AG10803 (cell line): ENCODE data around the gene WDR45B.

ENCODE experiments used
- DNase-seq: peaks from one replicate; pipeline ENCODE4 v3.0.0; 2010; ENCODE audit warnings: low read depth
- H3K4me3 ChIP-seq: 2 replicates; pipeline ENCODE4 v1.5.1; 2011; ENCODE audit warnings: mild to moderate bottlenecking, low read length, control low read depth
- TF ChIP-seq, protein P1 (sequence below): conservative IDR thresholded peaks from 2 replicates; pipeline ENCODE4 v1.5.1; 2011; ENCODE audit warnings: mild to moderate bottlenecking, low read length, control low read depth, inconsistent platforms

Gene WDR45B

DNA sequence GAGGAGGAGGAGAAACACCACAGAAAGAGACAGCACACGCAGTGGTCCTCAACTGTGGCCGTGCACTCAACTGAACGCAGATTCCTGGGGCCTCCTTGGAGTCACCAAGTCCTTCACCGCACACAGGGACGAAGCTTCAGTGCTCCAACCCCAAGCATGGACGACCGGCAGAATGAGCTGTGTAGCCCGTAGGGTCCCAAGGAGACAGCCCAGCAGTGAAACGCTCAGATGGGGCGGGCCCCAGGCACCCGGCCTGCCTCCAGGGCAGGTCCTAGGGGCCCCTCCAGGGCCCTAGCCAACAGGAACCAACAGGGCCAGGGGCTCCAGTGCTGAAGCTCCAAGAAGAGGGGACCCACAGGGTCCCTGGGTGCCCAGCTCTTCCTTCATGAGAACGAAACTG is 37.0 kb upstream of the WDR45B start:
- no peak for DNase-seq
- H3K4me3 ChIP-seq: no peak overlapping the region
- TF ChIP-seq, protein P1, sequence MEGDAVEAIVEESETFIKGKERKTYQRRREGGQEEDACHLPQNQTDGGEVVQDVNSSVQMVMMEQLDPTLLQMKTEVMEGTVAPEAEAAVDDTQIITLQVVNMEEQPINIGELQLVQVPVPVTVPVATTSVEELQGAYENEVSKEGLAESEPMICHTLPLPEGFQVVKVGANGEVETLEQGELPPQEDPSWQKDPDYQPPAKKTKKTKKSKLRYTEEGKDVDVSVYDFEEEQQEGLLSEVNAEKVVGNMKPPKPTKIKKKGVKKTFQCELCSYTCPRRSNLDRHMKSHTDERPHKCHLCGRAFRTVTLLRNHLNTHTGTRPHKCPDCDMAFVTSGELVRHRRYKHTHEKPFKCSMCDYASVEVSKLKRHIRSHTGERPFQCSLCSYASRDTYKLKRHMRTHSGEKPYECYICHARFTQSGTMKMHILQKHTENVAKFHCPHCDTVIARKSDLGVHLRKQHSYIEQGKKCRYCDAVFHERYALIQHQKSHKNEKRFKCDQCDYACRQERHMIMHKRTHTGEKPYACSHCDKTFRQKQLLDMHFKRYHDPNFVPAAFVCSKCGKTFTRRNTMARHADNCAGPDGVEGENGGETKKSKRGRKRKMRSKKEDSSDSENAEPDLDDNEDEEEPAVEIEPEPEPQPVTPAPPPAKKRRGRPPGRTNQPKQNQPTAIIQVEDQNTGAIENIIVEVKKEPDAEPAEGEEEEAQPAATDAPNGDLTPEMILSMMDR: no peak

DNA sequence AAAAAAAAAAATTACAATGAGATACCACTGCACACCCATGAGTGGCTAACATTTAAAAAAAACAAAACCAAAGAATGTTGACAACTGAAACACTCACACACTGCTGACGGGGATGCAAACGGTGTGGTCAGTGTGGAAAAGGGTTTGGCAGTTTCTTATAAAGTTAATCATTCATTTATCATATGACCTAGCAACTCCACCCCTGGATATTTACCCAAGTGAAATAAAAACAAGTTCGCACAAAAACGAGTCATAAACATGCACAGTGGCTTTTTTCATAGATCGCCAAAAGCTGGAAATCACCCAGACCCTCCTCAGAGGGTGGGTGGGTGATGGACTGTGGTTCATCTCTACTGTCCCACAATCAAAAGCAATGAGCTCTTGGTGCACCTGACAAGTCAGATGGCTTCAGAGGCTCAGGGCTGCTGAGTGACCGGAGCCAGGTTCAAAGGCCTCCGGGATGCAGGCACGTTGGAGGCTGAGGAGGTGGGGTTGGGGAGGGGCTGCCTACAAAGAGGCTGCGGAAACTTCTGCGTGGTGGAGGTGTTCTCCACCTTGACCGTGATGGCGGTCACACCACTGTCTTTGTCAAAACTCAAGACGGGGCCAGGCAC is 36.1 kb upstream of the WDR45B start:
- H3K4me3 ChIP-seq: no peak overlapping the region
- DNase-seq: no peak
- TF ChIP-seq, protein P1: no peak

DNA sequence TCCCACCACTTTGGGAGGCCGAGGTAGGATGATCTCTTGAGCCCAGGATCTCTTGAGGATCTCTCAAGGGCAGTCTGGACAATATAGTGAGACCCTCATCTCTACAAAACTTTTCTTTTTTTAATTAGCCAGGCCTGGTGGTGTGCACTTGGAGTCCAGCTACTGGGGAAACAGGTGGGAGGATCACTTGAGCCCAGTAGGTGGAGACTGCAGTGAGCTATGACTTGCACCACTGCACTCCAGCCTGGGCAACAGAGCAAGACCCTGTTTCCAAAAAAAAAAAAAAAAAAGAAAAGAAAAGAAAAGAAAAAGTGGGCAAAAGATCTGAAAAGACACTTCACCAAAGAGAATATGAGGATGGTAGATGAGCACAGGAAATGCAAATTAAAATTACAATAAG is 35.3 kb upstream of the WDR45B start:
- TF ChIP-seq, protein P1: no peak
- no peak for DNase-seq

DNA sequence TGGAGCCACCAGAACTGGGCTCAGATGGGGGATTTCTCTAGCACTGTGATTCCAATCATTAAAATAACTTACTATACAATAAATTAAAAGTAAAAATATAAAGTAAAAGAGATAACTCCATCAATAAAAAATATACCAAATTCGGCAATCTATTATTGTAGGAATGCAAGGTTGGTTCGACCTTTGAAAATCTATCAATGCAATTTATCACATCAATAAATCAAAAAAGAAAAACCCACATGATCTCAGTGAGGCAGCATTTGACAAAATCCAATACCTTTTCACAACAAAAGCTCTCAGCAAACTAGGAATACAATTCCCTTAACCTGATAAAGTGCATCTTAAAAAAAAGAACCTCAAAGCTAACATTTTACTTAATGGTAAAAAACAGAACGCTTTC is 33.3 kb upstream of the WDR45B start:
- H3K4me3 ChIP-seq: no peak overlapping the region
- TF ChIP-seq, protein P1: no peak
- no peak for DNase-seq

More for the DNA sequence above, 35.3 kb upstream of the WDR45B start:
- H3K4me3 ChIP-seq: no peak overlapping the region

DNA sequence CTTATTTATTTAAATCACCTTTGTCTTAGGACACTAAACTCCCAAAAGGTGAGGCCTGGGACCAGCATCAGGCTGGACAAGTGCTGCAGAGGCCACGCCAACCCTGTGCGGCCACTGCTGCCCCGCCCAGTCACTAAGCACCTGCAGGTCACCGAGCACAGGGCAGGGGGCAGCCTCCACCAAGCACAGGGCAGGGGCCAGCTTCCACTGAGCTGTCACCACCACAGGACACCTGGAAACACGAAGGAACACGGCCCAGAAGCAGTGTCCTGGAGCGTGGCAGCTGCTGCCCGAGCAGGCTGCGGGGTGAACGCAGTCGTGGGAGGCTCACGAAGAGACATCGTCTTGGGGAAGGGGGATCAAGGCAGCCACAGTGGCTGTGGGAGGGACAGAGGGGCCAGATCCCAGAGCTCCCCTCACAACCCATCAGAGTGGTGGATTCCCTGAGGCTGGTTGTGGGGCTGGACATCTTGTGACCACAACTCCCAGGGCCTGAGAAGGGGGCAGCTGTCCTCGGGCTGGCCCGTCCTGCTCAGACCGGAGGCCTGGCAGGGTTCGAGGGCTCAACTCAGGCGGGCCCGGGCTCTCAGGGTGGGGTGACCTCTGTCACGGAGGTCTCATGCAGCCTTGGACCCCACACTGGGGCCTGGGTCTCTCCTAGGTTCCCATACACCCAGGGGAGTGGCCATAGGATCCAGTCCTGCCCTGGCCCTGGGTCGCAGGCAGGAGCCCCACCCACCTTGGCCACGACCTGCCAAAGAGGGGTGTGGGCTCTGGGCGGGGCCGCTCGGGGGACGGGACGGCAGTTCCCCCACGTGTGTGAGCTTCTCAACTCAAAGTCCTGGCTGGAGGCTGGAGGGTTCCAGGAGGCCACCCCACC is 31.6 kb upstream of the WDR45B start:
- H3K4me3 ChIP-seq: no peak overlapping the region
- TF ChIP-seq, protein P1: no peak
- DNase-seq: no peak

DNA sequence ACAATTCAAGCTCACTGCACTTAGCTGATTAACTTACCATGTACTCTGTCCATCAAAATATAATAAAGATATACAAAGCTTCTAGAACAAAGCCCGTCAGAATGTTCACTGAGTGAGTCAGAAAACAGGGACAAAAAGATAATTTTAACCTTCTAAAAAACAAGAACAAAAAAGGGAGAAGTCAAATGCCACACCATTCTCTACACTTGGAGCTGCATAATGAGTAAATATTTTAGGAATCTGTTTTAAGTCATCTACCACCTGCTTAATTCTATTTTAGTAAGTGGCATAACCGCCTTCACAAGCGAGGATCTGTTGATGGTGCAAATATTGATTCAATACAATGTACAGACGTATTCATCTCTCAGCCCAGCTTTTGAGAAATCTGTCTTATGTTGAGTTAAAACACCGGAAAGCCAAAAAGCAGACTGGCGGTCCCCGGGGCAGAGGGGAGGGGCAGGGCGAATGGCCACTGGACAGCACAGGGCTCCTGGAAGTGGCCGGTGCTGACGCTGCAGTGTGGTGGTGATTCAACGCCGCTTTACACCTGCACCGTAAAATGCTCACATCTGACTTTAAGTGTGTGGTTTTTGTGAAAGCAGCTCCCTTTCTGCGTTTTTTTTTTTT is 30.1 kb upstream of the WDR45B start:
- no peak for DNase-seq
- no peak overlapping the region for H3K4me3 ChIP-seq
- TF ChIP-seq, protein P1: no peak
